Stimulated activated CD8-positive, alpha-beta memory T cell treated with anti-CD3 and anti-CD28 coated beads, Interleukin-15, amount 100 ng/mL, for 24 hours (primary cell): Measurements from ENCODE around the gene SOAT2.

ENCODE experiments used
- DNase-seq: peaks from one replicate; pipeline ENCODE4 v3.0.0-alpha.2; 2020; ENCODE audit warnings: low read depth

SOAT2 gene

DNA sequence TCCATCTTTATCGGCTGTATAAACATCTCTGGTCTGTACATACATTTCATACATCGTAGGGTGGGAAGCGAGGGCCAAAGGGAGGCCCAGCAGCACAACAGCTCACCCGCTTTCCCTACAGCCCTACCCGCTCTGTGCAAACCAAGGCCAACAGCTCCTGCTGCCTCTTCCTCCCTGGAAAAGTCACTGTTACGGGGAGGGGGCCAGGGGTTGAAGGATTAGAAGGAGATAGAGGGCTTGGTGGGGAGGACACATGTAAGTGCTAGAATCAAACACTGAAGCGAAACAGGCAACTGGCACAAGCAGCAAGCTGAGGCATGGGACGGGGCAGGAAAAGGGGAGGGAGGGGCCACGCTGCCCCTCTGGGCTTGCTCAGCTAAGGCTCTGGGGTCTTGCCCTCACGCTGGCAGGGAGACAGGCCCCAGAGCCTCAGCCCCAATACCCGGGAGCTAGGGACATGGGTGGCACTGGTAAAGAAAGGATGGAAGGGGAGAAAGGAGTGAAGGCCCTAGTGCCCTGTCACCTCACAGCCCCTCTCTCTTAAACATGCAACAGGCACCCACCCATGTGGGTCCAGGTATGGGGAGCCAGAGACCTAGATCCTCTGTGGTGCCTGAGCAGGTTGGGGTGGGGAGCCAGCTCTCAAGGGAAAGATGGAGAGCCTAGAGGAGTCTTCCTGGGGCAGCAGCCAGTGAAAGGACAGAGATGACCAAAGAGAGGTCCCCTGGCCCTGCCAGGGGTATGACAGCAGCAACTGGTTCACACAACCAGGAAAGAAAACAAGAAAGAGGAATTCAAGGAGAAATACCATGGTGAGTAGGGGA lies 38.5 kb upstream of the SOAT2 start:
- DNase-seq = no peak

DNA sequence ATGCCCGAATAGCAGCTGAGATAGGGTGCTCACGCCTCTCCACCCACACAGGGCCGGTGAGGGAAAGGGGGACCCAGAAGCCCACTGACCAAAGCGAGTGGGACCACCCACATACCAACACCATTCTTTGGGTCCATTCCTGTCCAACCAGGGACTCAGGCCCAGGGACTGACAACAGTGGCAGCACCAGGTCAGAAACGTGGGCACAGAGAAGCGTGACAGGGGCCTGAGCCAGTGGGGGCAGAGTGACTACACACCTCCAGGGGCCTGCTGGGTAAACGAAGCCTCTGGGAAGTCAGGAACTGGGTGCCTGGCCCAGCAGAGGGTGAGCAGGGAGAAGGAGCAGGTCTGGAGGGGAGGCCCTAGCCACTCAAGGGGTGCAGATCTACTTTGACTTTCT lies 37.8 kb upstream of the SOAT2 start:
- no peak for DNase-seq

DNA sequence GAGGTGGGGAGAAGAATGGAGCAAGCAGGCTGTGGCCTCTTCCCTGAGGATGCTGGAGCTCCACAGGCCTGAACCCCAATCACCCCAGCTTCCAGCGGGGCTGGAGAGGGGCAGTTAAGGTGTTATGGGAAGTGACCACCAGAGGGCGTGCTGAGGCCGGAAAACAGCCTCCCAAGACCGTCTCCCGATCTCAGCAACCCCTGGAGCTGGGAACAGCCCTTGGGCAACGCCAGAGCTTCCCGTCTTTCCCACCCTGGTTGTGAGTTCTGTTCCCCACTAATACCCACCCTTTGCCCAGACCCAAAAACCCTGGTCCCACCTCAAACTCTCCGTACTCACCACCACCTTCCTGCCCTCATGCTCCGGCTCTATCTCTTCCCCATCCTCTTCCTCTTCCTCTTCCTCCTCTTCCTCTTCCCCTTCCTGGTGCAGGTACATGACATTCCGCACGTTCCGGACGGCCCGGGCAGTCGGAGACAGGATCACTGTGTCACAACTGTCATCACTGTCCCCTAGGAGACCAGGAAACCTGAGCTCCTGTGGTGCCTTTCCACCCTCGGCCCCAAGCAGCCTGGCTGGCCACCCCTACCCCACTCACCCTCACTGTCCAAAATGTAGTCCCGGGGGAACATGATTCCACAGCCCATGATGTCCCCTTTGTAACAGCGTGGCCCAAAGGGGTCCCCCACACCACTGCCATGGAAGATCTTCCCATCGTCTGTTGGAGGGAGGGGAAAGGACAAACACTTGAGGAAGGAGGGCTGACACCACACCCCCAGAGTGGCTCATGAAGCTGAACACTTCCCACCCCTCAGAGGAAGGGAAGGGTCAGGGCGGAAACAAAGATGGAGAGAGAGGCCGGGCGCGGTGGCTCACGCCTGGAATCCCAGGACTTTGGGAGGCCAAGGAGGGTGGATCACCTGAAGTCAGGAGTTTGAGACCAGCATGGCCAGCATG lies 37.0 kb upstream of the SOAT2 start:
- DNase-seq = peak; percentile 52

DNA sequence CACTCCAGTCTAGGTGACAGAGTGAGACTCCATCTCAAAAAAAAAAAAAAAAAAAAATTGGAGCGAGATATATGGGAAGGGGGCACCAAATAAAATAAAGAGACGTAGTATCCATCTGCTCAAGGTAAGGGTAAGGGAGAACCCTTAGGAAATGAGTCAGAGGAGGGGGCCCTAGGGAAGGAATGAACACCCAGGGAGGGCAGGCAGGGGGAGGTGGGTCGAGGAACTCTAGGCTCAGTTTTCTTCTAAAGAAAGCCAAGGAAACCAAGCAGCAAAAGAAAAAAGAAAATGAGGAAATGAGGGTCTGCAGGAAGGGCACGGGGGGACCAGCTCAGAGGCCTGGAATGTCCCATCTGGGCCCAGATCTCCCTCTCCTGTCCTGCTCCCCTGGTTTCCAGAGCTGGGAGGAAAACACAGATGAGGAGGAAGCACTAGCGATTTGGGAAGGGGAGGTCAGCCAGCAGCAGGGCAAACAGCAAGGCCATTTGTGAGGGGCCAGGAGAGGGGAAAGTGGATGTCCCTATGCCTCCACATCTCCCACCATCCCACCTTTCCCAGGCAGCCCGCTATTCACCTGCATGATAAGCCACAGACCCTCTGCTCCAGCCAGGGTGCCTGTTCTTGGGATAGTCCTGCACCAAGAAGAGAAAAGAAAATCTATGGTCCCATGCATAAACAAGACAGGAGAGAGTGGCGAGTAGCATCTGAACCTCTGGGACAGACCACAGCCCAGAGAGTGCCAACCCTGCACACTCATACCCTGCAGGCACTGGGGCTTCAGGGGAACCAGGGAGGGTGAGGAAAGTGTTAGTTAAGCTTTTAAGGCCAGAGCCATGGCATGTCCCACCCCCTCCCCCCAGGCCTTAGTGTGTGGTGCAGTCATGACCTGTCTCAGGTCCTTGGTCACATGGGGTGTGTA lies 36.0 kb upstream of the SOAT2 start:
- no peak for DNase-seq

DNA sequence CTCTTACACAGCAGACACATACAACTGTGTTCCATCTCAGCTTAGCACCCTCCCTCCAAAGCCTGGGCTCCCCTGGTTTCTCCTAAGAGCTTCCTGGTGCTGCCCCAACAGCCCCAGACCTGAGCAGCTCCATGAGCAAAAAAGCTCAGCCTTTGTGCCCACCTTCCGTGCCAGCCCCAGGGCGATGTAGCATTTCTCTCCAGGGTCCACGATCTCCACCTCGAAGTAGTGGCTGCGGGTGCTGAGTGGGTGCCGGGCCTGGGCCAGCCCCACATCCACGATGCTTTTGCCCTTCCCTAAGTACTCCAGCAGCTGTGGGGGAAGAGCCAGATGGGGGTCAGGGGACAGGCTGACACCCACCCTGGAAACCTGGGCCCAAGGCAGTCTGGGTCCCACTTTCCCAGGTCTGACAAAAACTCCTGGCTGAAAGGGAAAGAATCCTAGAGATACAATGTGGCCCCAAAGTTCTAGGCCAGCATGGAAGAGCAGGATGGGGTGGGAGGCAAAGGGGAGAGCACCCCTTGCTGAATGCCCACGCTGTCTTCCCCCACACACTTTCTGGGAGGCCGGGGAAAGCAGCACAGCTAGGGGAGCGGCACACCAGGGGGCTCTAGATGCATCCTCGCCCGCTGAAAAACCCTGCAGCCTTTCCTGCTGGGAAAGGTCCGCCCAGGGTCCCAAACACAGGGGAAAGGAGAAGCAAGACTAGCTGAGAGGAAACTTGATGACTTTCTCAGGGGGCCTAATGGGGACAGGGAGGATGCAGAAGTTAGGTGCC lies 35.1 kb upstream of the SOAT2 start:
- no peak for DNase-seq

- no peak for DNase-seq
These were observed 34.3 kb upstream of the SOAT2 start for GRCh38 chr12:53068811-53069585.

DNA sequence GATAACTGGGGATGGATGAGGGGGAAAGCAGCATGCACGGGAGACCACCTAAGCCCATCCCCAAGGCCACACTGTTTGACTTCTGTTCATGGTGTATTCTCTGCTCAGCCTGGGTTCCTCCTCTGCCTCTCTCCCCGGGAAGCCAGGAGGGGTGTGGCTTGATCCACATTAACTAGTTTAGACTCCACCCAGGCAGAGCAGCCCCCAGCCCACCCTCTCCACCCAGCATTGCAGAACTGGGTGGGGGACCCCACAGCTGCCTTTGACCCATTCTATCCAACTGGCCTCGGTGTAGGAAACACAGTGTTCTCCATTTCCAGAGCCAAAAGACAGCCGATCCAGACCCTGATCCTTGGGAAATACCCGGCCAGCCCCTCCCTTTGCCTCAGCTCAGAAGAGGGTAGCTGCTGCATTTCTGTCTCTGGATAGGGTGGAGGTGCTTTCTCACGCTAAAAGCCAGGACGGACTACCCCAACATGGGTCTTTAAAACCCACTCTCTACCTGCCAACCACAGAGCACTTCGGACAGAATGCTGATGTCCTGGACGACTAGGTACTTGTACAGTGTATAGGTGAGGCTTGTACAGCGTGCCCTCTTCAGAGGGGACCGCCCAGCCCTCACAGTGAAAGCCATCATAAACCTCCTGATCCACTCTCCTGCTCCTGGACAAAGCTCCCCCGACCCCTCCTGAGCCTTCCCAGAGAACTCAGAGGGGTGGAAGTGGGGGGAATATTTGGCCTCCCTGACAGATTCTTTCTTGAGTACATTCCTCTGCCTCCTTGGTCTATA lies 33.5 kb upstream of the SOAT2 start:
- DNase-seq = no peak

DNA sequence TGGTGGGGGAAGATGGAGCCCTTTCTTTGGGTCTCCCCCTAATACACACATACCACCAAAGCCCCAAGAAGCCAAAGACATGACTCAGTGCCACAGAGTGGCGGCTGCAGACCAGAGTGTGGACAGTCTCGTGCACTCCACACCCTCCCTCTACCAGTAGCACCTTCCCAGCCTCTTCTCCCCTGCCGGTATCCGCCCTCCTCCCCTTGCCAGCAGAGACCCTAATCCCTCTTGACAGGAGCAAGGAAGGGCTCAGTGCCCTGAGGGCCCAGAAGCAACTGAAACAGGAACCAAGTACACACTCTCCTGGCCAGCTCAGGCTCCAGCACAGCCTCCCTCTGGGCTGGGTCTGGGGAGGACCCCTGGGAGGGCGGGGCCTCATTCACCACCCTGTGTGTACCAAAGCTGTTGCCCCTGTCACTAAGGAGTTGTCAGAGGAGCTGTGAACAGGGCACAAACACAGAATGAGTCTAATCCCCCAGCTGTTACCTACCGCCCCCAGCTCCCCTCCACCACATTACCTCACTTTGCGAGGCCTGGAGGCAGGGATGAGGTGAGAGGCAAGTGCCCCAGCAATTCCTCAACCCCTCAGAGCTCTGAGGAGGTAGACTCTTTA lies 32.3 kb upstream of the SOAT2 start:
- no peak for DNase-seq

- no peak for DNase-seq
These were observed 31.4 kb upstream of the SOAT2 start for GRCh38 chr12:53071591-53072551.

DNA sequence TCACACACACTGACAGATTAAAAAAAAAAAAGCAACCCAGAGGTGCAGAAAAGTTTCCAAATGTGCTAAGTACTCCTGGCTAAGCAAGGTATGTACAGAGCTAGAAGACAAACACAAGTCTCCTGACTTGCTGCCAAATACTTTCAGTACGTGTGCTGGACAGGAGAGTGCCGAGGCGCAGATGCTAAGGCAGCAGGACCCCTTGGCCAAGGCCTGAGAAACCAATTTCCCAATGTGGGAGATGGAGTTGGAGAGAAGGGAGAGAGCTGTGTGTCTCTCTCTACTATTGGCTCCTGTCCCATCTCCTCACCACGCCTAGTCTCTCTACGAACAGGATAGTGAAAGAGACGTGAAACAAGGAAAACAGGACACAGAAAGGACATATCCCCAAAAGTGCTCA lies 29.4 kb upstream of the SOAT2 start:
- no peak for DNase-seq

GRCh38 chr12:53074283-53074998 lies 28.8 kb upstream of the SOAT2 start:
- no peak for DNase-seq

DNA sequence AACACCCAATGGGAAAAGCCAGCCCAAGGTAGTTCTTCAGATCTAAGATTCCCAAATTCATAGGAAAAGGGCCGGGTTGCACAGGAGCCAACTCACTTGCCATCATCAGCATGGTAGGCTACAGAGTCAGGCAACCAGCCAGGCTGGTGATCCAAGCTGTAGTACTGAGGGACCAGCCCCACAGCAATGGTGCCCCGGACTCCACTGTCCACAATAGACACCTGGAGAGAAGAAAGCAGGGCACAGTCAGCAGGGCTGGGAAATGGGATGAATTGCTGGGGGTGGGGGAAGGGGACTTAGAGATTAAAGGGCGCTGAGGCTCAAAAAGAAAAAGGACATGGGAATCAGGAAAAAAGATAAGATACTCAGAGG lies 28.3 kb upstream of the SOAT2 start:
- no peak for DNase-seq

DNA sequence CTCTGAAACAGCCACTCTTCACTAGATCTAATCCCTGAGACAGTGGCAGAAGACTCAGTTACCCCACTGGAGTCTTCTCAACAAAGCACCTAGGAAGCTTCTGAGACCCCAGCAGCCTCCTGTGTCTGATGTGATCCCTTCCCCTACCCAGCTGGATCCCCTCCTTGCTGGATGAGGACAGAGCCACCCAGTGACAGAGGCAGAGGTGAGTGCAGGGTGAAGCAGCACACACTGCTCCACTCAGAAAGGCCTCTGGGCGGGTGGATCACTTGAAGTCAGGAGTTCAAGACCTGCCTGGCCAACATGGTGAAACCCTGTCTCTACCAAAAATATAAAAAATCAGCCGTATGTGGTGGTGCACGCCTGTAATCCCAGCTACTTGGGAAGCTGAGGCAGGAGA lies 26.8 kb upstream of the SOAT2 start:
- DNase-seq = no peak

- no peak for DNase-seq
These were observed 26.3 kb upstream of the SOAT2 start for GRCh38 chr12:53077030-53077429.

DNA sequence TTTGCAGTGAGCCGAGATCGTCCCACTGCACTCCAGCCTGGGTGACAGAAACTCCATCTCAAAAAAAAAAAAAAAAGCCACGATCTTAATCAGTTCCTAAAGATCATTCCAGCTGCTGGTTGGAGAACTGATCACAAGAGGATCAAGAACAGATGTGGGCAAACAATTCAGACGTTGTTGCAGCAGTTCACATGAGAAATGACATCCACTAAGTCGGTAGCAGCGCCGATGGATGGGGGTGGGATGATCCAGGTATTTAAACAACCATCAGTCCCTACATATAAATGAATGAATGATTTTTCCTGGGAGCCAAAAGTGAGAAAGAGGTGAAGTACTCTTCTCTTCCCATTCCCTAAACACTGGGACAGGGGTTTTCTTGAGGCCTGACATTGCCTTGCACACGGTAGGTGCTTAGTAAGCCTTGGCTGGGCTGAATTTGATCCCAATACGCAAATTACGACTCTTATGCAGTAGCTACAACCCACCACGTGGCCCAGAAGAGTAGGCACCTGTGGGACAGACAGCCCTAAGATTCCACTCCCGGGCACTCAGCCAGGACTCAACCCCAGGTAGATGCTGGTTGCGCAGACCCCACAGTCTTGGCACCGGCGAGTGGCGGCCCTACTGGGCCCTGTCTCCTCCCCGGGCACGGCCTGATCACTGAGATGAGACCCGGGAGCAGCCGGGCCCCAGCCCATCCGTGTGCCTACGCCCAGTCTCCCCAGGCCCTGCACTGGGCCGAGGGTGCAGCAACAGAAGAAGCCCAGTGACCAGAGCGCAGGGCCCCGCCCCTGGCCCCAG lies 24.7 kb upstream of the SOAT2 start:
- no peak for DNase-seq
